ENCODE data around the gene PLXNC1. TPM values are rescaled to one million over a fixed set of nuclear protein-coding genes. Genes with fewer than 3 reads are reported as not detected.

Gene PLXNC1
- total RNA-seq, 1 experiment from 2014 or later, result 0.05 TPM

- DNase-seq (ENCODE audit: low spot score), result no peak
These were observed 189.8 kb downstream of the PLXNC1 start for GRCh38 chr12:94338006-94338794.

DNA sequence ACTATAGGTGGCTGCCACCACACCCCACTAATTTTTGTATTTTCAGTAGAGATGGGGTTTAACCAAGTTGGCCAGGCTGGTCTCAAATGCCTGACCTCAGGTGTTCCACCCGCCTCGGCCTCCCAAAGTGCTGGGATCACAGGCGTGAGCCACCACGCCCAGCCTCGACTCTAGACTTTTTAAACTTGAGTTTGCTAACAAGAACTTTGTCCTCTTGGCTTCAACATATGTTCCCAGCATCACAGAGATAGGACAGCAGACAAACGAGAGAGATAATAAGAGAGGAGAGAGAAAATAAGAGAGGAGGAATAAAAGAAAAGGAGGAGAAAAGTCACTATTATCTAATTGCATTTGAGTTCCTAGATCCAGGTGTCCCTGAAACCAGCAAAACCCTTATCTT lies 192.2 kb downstream of the PLXNC1 start:
- DNase-seq (ENCODE audit: low spot score), result no peak

DNA sequence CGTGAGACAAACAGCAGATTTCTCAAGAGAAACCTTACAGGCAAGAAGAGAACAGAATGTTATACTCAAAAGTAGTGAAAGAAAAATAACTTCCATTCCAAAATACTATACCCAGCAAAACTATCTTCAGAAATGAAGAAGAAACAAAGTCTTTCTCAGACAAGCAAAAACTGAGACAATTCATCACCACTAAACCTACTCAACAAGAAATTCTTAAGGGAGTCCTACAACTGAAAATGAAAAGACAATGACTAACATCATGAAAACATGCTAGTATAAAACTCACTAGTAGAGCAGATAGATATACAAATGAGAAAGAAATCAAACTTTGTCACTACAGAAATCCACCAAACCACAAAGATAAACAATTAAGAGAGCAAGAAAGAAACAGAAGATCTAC lies 204.8 kb downstream of the PLXNC1 start:
- DNase-seq (ENCODE audit: low spot score), result no peak
